NOMO-1 treated with DMSO at 0.1 percent for 48 hours (cell line): ENCODE measurements around the gene PARD6G.

ENCODE experiments used
- DNase-seq: peaks from one replicate; lab custom pipeline; 2025; ENCODE audit not compliant: unreplicated experiment; lab: John Stamatoyannopoulos, UW

PARD6G gene

GRCh38 chr18:80191264-80191663, 56.0 kb downstream of the PARD6G start:
- no peak for DNase-seq

GRCh38 chr18:80190311-80190710, 57.0 kb downstream of the PARD6G start:
- DNase-seq: no peak

DNA sequence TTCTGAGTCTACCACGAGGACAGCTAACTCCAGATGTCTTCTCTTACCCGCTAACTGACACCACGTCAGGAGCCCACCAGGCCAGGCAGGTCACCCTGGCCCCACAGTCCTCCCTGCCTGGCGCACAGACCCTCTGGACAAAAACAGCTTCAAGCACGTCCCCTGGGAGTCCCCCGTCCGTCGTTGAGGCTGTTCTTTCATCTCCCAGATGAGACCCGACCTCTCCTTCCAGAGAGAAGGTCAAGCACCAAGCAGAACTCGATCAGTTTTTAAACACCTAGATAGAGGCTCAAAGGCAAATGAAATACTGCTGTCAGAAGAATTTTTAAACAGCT, 57.8 kb downstream of the PARD6G start:
- no peak for DNase-seq

GRCh38 chr18:80188643-80189530, 58.4 kb downstream of the PARD6G start:
- no peak for DNase-seq

DNA sequence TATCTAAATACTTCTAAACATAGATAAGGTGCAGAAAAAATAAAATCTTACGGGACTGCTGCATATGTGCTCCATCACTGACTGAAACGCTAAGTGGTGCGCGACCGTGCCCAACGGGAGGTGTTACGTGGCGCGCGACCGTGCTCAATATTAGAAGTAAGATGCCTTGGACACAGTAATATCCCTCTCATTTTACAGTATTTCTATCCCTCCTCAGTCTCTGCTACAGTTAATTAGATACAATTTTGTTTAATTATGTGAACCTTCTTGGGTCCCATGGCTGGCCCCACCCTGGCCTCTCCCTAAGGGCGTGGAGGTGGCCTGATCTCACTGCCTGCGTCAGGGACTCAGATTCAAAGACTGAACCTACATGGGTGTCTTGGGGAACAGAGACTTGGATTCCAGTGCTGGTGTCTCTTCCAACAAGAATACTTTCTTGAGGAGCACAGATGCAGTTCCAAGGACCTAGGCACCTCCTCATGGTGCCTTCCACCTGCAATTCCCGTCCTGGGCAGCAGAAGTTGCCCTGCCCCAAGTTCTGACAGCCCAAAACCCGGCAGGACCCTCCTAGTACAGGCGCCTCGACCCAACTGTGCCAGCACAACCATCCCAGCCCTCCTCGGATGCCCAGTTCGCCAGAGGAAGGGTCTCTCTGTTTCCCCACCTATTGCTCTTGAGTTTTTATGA, 59.2 kb downstream of the PARD6G start:
- DNase-seq: no peak

- no peak for DNase-seq
Observed at GRCh38 chr18:80185545-80185944, 61.8 kb downstream of the PARD6G start.

GRCh38 chr18:80184243-80184772, 63.0 kb downstream of the PARD6G start:
- no peak for DNase-seq

DNA sequence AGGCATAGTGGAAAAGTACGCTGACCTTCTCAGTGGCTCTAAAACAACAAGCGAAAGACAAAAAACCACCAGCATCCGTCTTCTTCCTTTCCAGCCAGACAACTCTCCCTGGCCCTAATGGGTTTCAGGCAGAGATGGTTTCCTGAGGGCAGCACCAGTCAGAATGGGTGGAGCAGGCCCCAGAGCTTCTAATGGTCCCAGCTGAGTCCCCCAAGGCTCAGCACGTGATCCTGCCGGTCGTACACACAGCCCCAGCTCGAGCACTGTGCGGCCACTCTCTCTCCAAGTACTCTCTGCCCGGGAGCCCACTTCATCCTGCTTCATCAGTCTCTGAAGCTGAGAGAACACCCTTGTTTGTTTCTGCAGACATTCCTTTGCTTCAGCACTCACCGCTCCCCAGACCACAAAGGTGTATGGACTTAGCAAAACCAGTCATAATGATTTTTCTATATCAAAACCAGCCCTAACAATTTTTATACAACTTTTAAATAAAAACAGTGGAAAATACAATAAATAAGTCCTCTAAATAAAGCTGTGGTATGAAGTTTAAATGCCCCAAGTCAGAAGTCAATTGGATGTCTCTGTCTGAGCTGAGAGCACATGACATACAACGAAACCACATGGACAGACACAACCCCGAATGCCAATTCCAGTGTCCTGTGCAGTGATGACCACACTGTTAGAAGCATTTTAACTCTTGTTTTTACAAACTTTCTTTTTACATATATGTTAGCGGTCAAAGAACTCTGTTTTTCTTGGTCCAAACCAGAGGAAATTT, 63.9 kb downstream of the PARD6G start:
- DNase-seq: no peak

GRCh38 chr18:80182855-80183254, 64.5 kb downstream of the PARD6G start:
- DNase-seq: no peak

- no peak for DNase-seq
Observed at GRCh38 chr18:80181642-80182461, 65.5 kb downstream of the PARD6G start.

DNA sequence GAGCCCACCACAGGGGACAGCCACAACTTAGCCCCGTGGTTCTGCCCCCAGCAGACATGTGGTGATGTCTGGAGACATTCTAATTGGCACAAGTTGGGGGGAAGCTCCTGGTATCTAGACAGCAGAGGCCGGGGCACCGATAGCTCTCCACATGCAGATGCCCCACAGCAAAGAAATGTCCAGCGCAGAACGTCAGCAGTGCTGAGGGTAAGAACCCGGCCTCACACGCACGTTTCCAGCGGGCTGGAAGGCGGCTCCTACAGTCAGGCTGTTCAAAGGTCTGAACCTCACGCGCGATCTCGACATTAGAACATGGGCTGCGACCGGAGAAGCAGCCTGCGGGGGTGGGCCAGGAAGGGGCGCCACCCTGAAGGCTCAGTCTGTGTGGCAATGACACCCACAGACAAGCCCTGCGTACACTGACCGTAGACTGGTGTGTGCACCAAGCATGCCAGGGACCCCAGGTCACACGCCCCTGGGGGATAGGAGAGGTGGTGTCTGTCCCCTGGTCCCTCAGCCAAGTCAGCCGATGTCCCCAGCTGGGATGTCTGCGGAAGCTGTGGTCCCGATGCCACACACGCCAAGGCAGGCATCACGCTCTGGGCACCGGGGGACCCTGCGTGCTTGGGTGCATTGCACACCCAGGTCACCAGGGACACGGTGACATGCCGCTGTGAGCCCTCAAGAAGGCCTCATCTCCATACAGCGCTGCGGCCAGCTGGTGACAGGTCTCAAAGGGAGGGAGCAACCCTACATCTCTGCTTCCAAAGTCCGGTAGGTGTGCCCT, 66.3 kb downstream of the PARD6G start:
- no peak for DNase-seq

DNA sequence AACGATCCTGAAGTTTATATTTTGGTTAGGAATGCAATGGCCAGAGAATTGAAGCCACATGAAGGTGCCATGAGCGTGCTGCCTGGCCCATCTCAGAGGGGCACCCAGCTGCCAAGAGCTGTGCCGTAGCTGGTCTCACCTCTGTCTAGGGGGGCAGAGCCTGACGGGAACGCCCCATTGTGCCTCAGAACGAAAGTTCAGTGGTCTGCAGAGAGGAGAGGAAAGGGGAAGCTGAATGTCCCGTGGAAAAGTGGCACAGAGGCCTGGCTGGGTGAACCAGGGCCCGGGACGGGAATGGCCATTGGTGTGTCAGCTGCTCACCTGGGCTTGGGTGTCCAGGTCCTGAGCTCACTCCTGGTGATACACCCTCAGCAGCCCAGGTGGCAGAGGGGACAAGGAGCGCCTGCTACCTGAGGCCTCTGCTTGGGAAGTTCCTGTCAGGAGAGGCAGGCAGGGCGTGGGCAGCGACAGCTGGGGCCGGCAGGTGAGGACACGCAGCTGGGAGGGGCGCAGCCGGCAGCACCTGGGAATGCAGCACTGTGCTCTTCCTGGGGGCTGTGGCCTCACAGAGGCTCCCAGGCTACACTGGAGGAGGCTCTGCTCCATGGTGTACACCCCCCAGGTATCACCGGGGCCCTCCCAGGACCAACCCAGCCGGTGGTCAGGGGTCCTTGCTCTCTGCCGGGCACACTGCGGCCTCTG, 67.3 kb downstream of the PARD6G start:
- DNase-seq: peak; percentile 5

DNA sequence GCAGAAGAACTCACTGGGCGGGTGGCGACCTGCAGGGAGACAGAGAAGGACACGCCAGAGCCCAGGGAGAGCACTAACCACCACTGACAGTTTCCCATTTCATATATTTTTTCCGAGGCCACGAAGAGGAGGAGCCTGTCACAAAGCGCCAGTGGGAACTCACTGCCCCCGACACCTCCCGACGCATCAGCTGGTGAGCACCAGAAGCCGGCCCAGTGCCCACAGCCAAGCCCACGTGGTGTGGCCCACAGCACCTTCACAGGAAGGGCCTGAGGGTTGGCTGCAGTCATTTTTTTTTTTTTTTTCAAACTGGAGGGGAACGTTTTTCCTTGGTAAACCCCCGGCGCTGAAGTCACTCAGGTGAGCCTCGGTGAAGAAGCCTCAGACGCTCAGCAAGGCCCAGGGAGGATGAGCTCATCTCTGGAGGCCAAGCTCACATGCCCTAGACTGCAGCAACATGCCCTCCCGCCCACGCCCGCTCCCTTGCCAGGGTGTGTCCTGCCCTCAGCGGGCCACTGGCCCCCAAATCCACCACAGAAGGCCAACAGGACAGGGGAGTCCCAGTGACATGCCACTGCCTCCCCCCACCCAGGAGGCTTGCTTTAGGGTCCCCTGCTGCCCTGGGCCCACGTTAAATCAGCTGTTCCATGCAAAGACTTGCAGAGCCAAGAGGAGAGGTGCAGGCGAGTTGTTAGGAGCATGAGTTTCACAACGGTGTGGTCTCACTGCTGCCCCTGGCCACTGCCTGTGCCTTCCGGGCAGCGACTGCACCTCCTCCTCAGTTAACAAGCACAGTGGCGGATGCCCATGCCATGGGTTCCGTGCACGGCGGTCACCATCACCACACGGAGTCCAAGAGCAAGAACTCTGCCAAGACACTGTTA, 68.1 kb downstream of the PARD6G start:
- DNase-seq: no peak

DNA sequence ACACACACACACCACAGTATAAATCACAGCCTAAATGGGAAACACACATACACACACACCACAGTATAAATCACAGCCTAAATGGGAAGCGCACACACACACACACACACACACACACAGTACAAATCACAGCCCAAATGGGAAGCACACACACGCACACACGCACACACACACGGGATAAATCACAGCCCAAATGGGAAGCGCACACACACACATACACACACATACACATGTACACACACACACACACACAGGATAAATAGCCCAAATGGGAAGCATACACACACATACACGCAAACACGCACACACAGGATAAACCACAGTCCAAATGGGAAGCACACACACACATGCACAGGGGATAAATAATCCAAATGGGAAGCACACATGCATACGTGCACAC, 70.2 kb downstream of the PARD6G start:
- DNase-seq: no peak

DNA sequence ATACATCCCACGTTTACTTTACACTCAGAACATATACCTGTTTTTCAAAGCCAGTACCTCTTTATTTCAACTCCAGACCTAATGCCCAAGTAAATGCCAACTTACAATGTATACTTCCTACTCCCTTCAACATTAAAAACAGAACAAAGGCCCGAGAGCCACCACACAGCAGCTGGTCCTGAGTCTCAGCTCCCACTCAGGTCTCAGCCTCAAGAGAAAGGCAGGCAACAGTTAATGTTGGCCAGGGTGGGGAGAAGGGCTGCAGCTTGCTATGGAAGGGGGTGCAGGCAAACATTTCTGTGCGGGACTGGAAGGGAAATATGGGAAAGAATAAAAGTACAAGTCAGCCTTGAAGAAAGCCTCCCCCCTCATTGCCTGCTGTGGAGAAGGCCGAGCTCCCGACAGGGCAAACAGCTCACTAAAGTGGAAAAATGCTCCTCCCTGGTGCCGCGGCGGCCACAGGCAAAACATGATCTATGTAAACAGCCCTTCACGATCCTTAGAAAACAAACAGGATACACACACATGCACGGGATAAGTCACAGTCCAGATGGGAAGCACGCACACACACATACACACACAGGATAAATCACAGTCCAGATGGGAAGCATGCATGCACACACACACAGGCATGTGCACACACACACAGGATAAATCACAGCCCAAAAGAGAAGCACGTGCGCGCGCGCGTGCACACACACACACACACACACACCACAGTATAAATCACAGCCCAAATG, 70.8 kb downstream of the PARD6G start:
- no peak for DNase-seq

DNA sequence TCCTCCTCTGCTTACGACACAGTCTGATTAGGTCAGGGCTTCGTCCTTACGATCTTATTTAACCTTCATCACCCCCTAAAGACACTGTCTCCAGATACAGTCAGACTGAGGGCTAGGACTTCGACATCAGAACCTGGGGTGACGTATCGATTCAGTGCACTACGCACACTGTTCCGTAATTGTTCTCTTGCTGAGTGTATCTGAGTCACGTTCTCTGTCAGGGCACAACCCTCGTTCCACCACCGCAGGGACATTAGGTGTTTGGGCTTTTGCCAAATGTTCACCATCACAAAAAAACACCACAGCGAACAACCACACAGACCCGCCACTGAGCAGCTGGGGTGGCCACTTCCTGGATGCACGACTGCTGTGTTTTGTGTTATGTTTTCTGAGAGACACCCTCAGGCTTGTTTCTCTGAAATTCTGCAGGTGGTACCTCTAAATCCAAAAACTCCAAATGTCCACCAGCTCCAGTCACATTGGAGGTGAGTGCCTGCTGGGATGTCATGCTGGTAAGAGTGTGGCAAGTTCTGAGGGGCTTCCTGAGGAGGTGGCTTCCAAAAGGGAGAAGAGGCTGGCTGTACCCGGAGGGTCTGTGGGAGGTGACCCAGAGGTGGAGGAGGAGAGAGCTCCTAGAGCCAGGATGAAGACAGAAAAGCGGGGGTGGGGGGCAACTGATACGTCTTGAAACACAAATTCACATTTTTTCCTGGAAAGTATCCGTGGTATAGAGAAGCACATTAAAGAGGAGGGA, 71.7 kb downstream of the PARD6G start:
- no peak for DNase-seq

GRCh38 chr18:80173060-80173459, 74.3 kb downstream of the PARD6G start:
- no peak for DNase-seq
